Cortex of kidney (tissue), 1 donor: ENCODE measurements around the gene RPS6KC1.
"Not testable (repeated sequence)": the region's sequence is repeated elsewhere in the genome, so short reads cannot be mapped to it uniquely, and the experiment has no call there.

Experiments used
- DNase-seq: peaks from one replicate; lab custom pipeline; 2025; lab: John Stamatoyannopoulos, UW

RPS6KC1 gene

DNA sequence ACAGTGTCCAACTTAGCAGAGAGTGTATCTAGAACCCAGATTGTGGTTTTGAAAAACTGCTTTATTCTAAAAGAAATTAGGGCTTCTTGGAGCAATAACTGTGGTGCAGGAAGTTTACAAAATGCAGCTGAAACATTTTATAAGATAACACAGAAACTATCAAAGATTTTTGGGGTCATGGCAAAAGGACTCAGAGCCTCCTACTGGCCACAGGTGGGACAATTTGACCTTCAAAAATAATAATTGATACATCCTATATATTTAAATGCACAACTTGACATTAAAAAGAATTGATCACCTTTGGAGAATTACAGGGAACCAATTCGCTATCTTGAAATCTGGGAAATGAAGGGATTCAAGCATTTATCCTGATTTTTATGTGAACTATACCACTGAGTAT lies 235.2 kb downstream of the RPS6KC1 start:
- no peak for DNase-seq

DNA sequence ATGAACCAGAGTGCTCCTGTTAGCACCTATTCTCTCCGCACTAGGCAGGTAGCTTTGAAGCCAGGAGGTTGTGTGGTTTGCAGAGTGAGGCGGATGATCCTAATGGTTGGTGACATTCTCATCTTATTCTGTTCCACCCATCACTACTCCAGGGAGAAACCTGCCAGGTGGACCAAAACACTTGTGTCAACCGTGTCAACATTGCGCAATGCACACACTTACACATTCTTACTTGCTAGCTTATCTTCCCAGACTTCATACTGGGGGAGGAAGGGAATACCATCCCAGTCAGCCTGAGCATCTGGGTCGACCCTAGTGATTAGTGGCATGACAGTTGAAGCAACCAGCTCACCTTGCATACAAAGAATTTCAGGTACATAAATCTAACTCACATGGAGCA lies 236.9 kb downstream of the RPS6KC1 start:
- no peak for DNase-seq

DNA sequence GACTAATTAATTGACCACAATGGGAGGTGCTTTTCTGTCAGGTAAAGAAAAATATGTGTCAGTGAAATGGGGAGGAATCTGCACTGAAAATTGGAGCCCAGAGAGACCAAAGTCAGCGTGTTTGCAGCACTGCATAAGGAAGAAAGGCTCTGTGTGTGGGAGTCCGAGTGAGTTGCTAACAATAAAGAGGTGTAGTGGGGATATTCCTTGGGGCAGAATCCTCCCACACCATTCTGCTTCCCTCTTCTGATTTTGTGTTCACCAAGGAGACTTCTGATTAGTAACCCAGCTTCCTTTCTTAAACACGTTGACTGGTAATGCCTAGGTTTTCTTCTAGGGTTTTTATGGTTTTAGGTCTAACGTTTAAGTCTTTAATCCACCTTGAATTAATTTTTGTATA lies 240.5 kb downstream of the RPS6KC1 start:
- no peak for DNase-seq

DNA sequence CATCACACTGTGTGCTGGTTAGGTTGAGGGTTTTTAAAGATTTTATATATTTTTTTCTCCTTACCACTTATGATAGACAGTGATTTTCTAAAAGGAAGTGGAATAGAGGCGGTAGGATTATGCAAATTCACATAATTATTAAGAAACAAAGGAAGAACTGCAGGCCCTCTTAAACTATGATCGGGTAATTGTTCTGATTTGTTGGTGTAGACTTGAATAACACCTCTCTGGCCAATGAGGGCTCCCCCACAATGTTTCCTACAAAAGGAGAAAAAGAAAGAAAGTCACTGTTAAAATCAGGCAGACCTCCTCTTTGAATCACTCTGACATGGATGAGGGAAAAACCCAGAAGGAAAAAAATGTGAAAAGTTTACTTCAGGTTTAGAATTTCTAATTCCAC lies 241.6 kb downstream of the RPS6KC1 start:
- no peak for DNase-seq

DNA sequence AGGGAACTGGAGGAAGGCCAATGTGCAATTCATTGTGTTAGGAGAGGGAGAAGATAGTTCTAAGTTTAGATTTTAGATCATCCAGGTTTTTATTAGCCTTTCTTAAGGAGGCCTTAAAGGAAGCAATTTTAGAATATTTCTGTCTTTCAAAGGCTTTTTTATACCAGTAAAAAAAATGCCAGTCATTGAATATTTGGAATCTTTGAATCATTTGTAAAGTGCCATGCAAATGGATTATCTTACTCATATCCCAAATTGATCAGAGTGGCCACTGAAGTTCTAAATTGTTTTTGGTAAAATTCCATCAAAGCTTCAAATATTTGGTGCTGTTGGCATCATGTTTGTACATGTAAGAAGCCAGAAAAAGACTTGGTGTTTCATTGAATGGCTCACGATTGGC lies 244.8 kb downstream of the RPS6KC1 start:
- DNase-seq, result no peak

DNA sequence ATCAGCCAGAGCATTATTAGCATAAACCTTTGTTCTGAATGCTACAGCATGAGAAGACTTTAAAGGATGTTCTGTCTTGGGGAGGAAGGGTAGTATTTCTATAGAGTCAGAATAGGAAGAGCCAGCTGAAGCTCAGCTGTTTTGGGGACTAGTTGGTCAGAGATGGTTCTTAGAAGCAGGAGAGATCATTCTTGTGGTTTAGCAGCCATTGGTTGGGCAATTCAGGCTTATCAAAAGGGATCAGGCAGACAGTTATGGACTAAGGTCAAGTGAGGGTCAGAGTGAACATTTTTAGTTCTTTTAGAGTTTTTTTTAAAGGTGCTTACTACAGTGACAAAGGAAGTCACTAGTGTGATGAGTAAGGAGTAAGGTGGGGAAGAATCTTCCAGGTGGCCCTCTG lies 245.5 kb downstream of the RPS6KC1 start:
- no peak for DNase-seq

DNA sequence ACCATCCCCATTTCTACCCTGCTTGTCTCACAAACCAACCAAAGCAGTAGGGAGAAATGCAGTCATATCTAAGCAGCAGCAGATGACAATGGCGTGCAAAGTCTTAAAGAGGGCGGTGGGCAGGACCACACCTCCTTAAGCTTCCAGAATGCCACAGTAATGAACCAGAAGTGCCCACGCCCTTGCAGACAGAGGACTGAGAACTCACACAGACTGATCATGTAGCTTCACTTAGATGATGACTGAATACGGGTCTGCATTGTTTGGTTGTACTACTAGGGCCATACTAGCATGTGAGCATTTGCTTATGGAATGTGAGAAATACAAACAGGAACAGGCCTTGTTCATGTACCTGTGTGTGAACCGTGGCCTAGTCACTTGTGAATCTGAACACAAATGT lies 246.0 kb downstream of the RPS6KC1 start:
- DNase-seq, result no peak

DNA sequence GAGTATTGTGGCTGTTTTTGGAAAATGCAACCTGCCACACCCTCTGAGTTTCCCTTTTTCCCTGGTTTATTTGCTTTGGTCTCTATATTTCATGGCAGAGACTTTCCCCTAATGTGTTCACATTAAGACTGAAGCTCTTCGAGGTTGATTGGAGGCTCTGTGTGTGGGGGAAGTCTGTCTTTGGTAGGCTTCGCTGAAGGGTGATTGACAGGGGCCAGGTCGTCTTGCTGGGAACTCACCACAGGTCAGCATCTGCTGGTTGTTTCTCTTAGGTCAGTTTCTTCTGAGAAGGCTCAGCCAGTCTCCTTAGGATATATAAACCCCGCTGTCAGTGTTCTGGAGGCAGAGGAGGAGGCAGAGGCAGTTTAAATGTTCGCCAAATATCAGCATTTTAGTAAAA lies 249.4 kb downstream of the RPS6KC1 start:
- no peak for DNase-seq

DNA sequence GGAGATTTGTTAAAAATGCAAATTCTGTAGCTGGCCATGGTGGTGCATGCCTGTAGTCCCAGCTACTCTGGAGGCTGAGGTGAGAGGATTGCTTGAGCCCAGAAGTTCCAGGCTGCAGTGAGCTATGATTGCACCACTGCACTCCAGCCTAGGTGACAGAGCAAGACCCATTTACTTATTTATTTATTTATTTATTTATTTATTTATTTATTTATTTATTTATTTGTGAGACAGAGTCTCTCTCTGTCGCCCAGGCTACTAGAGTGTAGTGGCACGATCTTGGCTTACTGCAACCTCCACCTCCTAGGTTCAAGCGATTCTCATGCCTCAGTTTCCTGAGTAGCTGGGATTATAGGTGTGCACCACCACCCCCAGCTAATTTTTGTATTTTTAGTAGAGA lies 250.5 kb downstream of the RPS6KC1 start:
- not testable (repeated sequence) for DNase-seq

DNA sequence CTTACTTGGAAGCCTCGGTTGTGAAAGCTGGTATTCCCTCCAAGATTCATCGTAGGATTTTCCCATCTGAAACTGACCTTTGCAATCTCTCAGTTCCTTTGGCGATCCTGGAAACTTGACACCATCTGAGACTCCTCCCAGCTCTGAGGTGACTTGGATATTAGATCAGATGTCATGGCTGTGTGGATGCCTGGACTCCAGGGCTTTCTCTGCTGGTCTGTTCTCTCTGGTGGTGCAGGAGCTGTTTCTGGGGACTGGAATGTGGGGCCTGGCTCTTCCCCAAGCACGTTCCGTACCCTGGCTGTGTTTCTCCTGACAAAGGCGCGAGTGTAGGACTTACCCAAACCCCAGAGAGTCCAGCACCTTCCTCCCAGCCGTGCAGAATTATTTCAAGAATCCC lies 252.2 kb downstream of the RPS6KC1 start:
- DNase-seq, result no peak

DNA sequence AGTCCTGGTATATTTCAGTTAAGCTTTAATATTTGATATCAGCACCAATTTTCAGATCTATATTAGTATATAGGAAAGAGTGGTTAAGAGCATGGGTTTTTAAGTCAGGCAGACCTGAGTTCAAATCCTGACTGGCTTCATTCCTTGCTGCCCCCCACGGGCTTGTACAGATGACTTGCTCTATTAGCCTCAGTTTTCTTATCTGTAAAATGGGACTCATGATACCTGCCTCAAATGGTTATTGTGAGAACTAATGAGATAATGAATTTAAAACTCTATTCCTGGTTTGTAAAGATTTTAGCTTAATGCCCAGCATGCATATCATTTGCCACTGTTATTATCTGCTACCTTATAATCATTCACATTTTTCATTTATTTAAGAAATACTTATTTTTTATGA lies 264.5 kb downstream of the RPS6KC1 start:
- no peak for DNase-seq

DNA sequence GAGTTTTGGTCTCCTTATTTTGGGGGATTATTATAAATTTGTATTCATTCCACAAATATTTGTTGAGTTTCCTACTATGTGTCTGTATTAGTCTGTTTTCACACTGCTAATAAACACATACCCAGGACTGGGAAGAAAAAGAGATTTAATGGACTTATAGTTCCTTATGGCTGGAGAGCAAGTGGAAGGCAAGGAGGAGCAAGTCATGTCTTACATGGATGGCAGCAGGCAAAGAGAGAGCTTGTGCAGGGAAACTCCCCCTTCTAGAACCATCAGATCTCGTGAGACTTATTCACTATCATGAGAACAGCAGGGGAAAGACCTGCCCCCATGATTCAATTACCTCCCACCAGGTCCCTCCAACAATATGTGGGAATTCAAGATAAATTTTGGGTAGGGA lies 267.4 kb downstream of the RPS6KC1 start:
- not testable (repeated sequence) for DNase-seq

DNA sequence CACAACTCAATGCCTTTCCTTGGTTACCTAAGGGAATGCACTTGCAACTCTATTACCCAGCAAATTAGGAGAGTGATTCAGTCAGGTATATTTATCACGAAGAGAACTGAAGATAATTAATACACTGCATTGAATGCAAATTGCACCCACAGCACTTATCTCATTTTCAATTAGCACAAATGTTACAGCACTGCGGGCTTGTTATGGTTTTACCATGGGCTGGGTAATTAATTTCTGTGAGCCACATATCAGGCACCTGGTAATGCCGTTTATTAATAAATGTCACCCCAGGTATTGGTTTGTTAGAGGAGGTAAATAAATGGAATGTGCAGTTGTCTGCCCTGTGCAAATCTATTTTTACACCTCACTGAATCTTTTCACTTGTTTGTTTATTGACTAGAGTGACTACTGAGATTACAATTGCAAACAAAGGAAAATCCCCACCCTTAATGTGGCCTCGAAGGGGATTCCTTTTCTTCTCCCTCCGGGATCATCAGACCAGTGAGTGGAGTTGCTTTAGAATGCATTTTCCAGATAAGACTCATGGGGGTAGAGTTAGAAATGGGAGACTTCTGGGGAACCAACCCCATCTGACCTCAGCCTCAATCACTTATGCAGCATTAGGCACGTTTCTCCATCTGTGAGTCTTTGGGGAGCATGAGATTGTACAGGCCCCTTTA lies 269.3 kb downstream of the RPS6KC1 start:
- no peak for DNase-seq
